ENCODE results near the gene NOXO1.
"Not testable (repeated sequence)": the region's sequence is repeated elsewhere in the genome, so short reads cannot be mapped to it uniquely, and the experiment has no call there.

NOXO1 gene, protein sequence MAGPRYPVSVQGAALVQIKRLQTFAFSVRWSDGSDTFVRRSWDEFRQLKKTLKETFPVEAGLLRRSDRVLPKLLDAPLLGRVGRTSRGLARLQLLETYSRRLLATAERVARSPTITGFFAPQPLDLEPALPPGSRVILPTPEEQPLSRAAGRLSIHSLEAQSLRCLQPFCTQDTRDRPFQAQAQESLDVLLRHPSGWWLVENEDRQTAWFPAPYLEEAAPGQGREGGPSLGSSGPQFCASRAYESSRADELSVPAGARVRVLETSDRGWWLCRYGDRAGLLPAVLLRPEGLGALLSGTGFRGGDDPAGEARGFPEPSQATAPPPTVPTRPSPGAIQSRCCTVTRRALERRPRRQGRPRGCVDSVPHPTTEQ

GRCh38 chr16:1981398-1981836 lies at the start of gene NOXO1:
Gene NOXO1, minus strand, starts transcription at chr16:1981469. Its CDS starts 290 bp downstream, at chr16:1981179.
- no peak for DNase-seq

- DNase-seq = no peak
Observed at GRCh38 chr16:2030036-2030435, 48.8 kb upstream of the NOXO1 start.

- DNase-seq = no peak
Observed at GRCh38 chr16:2029350-2029749, 48.1 kb upstream of the NOXO1 start.

GRCh38 chr16:2028620-2029220 lies 47.5 kb upstream of the NOXO1 start:
- no peak for DNase-seq

GRCh38 chr16:2028146-2028545 lies 46.9 kb upstream of the NOXO1 start:
- DNase-seq = no peak

DNA sequence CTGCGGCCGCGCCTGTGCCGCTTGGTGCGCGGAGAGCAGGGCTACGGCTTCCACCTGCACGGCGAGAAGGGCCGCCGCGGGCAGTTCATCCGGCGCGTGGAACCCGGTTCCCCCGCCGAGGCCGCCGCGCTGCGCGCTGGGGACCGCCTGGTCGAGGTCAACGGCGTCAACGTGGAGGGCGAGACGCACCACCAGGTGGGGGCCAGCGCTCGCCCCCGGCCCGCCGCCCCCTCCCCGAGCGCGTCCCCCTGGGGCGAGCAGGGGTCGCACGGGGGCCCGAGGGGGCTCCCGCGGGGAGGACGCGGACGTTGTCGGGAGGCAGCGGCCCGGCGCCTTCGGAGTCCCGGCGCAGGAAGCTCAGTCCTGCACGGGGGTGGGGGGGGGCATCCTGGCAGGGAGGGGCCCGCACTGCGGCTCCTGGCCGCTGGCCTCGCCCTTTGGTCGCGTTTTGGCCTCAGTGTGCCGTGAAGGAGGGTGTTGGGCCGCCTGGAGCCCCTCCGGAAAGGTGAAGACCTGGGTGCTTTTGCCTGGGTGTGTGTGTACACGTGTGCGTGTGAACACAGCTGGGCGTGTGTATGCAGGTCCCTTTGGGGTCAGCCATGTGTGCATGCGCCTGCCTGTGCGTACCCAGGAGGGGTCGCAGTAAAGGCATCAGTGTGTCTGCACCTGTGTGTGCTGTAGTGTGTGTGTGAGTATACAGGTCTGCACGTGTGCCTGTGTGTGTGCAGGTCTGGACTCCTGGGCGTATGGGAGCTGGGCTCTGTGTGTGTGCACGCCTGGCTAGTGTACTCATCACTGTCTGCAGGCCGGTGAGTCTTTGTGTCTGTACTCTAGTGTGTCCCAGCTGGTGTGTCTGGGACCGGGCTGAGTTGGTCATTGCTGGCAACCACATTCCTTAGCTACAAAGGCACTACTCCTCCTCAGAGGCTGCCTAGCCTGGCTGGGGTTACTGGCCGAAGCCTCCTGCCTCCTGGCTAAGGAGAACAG lies 46.0 kb upstream of the NOXO1 start:
- no peak for DNase-seq

DNA sequence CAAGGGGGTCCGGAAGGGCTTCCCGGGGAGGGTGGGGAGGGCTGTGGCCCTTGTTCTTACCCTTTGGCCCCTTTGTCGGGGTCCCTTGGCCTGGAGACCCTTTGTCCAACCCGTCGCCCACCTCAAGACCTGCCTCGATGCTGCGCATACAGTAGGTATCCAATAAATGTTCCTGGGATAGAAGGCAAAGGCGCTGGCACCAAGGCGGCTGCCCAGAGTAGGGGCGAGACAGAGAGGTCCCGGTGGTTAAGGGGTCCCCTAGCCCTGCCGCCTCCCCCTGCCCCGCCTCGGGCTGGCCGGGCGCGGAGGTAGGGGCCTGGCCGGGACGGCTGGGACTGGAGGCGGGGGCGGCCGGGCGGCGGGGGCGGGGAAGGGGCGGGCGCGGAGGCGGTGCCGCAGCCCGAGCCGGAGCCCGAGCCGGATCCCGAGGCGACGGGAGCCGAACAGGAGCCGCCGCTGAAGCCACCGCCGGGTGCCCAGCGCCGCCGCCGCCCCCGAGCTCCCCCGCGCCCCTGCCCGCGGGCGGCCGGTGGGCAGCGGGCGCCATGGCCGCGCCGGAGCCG lies 45.3 kb upstream of the NOXO1 start, which contains the start of gene NHERF2:
TSS of gene NHERF2 (plus strand) at position 442 of the 563 bp plus-strand sequence. CDS start at position 546, 104 bp downstream.
- DNase-seq = no peak

- no peak for DNase-seq
Observed at GRCh38 chr16:2025878-2026460, 44.7 kb upstream of the NOXO1 start.

DNA sequence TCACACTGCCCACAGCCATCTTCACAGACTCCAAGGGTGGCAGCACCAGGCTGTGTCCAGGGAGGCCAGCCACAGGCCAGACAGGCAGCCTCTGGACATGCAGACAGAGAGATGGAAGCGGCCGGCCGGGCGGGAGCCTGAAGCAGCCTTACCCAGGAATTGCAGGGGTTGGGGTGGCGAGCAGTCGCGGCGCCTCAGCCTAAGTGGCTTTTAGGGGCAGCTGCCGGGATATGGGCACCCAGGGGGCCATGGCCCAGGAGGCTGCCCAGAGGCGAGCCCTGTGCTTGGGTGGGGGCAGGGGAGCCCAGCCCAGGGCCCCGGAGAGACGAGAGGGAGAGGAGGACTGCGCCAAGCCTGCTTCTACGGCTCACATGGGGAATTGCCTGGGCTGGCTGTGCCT lies 44.0 kb upstream of the NOXO1 start:
- no peak for DNase-seq

- no peak for DNase-seq
Observed at GRCh38 chr16:2024032-2024420, 42.8 kb upstream of the NOXO1 start.

DNA sequence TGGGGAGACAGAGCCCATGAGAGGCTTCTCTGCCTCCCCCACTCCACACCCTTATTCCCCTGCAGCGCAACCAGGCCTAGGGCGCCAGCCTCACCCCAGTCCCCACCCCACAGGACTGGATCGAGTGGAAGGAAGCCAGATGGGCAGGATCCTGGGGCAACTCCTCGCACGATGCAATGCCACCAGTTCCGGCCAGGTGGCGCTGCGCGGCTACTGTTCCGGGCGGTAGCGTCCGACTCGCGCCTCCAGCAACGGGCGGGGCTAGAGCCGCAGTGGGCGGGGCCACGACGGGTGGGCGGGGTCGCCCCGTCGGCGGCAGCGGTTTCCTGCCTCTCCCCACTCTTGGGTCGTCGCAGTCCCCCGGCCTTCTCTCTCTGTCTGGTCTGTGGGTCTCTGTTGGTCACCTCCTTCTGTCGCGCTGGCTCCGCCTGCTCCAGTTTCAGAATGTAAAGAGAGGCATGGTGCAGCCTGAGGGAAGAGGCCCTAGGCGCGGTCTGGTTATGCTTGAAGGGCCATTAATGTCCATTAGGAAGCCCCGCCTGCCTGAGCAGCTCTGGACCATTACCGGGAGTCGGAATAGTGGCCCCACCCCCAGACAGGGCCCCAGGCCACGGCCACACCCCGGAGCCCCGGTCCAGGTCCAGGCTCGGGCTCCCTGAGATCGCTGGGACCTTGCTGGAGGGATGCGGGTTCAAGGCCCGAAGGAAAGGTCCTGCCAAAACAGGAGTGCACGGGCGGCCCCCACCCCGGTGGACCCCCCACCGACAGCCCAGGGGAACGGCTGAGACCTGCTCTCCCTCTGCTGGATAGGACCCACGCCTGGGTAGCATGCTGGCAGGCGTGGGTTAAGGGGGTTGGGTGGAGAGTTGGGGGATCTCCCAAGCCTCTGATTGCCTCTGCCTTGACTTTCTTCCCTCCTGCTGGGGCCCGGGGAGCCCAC lies 42.1 kb upstream of the NOXO1 start:
- DNase-seq = peak; percentile 95

GRCh38 chr16:2022723-2023091 lies 41.4 kb upstream of the NOXO1 start:
- DNase-seq = no peak

- no peak for DNase-seq
Observed at GRCh38 chr16:2019921-2020831, 38.9 kb upstream of the NOXO1 start.

- DNase-seq = peak; percentile 30
Observed at GRCh38 chr16:2019518-2019920, 38.2 kb upstream of the NOXO1 start, which contains the start of gene NPW. Gene NPW, plus strand, starts transcription at chr16:2019785.

DNA sequence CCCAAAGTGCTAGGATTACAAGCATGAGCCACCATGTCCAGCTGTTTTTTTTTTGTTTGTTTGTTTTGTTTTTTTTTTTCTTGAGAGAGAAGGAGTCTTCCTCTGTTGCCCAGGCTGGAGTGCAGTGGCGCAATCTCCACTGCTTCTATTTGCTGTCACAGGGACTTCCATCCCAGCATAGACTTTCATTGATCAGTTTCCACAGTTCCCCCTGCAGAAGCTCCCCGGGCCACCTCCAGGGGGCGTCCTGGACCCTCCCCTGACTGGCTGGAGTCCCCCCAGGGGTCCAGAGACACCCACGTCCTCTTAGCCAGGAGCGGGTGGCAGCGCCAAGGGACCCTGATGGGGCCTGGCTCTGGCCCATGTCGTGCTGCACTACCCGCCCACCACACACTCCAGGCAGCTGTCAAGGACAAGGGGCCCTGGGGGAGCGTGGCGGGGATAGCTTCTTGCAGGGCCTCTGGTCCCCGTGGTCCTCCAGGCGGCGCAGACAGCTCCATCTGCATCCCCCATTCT lies 35.2 kb upstream of the NOXO1 start:
- DNase-seq = no peak

DNA sequence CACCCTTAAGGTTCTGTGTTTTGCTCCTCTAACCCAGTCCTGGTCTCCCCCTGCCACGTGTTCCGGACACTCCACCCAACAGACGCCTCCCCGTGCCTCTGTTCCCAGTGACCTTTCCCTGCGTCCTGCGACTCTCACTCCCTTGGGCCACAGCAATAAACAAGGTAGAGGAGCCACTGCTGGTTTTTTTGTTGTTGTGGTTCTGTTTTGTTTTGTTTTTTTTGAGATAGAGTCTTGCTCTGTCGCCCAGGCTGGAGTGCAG lies 34.6 kb upstream of the NOXO1 start:
- no peak for DNase-seq

- no peak for DNase-seq
Observed at GRCh38 chr16:2015117-2015946, 34.1 kb upstream of the NOXO1 start.

DNA sequence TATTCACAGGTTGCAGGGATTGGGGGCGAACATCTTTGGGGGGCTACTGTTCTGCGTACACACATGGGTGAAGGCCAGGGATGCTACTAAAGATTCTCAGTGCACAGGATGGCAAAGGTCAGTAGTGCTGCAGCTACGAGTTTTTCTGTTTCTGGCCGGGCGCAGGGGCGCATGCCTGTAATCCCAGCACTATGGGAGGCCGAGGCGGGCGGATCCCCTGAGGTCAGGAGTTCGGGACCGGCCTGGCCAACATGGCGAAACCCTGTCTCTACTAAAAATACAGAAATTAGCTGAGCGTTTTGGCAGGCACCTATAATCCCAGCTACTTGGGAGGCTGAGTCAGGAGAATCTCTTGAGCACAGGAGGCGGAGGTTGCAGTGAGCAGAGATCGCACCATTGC lies 32.3 kb upstream of the NOXO1 start:
- DNase-seq = no peak

GRCh38 chr16:2011726-2012125 lies 30.5 kb upstream of the NOXO1 start:
- DNase-seq = not testable (repeated sequence)

Data from DMS79 treated with DMSO at 0.1 percent for 48 hours (cell line).